Activated gamma-delta T cell (primary cell): Measurements from ENCODE around the gene LGR6.
"Not testable (repeated sequence)": the region's sequence is repeated elsewhere in the genome, so short reads cannot be mapped to it uniquely, and the experiment has no call there.

ENCODE experiments used
- DNase-seq: peaks from one replicate; lab custom pipeline; 2025; lab: John Stamatoyannopoulos, UW

LGR6 gene

DNA sequence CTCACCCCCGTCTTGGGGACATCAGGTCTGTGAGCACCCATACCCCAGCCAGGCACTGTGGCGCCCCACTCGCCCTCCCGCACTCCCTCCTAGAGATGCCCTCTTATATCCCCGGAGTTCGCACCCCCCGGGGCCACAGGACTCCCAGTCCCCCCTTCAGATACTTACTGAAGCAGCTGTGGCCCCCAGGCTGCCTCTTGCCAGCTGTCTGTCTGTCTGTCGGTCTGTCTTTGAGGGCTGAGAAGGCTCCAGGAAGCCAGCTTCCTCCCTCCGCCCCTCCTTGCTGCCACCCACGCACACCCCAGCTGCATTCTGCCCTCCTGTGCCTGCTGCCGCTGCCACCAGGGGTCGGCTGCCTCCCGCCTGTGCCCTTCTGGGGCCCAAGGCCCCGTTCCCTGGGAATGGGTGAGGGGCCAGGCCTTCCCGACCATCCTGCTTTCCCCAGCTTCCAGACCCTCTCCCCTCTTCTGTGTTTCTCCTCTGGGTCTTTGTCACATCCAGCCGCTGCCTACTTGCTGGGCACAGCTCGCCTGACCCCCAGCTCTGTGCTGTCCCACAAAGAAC lies 33.1 kb upstream of the LGR6 start, which contains the start of gene PTPN7:
Gene PTPN7 (minus strand): TSS at position 226 of the 564 bp plus-strand sequence. CDS start 1,200 bp downstream, outside the sequence.
- peak; percentile 50 for DNase-seq

DNA sequence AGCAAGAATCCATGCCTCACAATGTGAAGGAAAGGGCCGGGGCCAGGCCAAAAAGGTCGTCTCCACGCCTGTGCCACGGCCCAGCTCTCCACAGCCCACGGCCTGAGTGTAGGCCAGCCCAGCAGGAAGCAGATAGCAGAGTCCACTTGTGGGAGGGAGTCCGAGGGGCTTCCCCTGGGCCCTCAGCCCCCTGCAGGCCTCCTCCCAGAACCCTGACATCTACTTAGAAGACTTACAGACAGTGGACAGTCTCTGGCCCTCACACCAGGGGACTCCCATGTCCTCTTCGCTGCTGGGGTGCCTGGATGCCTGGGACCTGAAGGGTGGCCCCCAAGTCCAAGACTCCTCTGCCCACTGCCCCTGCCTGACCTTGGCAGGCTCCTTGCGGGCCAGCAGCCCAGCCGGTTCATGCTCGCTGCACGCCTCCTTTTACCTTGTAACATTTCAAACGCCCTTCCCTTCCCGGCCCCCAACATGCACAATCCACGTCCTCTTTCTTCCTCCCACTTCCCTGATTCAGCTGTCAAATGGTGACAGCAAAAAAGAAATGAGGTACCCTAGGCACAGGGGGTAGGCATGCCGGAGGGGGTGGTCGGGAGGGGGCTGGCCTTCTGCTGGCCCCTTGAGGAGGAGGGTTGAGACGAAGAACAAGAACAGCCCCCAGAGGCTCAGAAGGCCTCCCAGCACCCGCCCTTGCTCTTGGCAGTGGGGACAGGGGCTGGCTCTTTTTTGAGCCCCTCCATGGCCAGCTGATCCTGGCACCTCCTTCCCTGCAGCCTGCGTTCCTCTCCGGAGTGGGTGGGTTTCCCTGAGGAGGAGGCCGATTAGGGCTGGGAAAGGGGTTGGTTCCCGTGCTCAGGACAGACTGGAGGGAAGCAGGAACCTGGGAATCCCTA lies 32.2 kb upstream of the LGR6 start:
- no peak for DNase-seq

DNA sequence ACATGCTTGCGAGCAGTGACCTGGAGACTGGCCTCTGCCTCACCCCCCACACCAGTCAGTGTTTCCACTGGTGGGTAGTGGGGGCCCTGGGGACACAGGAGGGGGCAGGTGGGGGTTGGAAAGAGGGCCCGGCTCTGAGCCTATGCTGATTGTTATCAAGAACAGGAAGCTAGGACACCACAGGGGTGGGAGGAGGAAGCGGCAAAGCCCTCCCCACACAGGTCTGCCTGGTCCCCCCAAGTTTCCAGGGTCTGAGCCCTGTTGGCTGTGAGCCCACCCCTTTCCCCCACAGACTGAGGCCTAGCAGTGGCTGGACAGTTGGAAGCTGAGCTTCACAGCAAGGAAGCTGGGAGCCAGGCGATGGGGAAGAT lies 31.6 kb upstream of the LGR6 start:
- DNase-seq = peak; percentile 24

DNA sequence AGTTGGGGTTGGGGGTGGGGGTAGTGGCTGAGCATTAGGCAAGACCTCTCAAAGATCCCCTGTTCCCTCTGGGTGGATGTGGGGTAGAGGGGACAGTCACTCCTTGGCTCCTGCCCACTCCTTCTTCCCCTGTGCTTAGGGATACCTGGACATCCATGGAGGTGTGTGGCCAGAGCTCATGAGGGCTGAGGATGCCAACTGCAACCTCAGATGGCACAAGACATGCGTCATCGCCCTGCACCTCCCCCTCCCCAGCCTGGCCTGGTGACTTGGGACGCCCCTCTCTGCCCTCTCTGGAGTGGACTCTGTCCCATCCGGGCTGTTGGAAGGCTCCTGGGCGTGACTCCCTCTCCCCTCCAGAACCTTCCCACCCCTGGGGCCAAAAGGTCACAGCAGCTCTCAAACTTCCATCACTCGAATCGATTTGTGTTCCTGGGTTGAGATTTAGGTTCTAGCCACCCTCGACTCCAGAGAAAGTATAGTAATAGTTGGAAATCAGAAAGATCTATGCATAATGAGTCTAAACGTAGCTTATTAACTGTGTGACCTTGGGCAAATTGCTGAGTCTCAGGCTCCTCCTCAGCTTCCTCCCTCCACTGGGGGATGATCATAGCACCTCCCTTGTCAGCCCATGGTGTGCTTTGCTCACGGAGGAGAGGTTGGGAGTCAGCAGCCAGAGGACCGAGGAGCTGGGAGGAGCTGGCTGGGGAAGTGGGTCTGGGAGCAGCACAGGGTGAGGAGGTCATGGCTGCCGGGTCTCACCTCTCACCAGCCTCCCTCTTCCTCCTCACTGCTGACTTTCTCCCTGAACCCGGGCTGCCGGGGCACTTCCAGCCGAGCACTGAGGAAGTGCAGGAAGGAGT lies 30.9 kb upstream of the LGR6 start:
- no peak for DNase-seq

DNA sequence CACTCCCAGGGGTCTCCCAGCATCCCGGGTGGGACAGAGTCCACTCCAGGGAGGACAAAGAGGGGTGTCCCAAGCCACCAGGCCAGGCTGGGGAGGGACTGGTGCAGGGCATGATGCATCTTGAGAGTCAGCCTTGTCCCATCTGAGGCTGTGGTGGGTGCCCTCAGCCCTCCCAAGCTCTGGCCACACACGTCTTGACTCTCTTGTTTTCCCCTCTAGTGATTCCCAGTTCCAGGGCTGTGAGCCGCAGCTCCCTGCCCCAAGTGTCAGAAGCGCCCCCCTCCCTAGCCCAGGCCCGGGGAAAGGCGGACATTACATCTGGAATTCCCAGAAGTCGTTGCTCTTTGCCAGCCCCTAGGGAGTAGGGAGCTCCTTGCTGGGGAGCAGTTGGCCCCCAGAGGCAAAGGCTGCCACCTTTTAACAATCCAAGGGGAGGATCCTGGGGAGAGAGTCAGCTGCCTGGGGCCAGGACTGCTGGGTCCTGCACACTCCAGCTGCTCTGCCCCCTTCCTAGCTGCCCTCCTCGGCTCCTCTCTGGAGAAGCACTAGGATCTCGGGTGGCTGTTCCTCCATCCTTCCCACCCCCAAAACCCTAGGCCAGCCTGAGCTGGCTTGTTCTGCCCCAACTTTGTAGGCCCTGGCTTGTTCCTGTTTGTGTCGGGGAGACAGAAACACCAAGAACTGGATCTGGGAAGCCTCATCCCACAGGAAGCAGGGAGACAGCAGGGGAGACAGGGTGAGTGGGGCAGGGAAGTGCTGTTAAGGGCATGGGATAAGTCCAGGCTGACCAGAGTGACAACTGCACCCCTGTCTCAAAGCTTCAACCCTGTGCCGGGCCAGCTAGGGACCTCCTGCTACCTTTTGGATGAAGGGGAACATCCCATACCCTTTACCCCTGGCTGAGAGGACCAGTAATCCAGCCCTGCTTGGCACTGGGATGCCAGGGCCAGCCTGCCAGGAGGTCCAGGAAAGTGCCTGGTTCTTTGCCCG lies 30.0 kb upstream of the LGR6 start:
- DNase-seq = no peak

DNA sequence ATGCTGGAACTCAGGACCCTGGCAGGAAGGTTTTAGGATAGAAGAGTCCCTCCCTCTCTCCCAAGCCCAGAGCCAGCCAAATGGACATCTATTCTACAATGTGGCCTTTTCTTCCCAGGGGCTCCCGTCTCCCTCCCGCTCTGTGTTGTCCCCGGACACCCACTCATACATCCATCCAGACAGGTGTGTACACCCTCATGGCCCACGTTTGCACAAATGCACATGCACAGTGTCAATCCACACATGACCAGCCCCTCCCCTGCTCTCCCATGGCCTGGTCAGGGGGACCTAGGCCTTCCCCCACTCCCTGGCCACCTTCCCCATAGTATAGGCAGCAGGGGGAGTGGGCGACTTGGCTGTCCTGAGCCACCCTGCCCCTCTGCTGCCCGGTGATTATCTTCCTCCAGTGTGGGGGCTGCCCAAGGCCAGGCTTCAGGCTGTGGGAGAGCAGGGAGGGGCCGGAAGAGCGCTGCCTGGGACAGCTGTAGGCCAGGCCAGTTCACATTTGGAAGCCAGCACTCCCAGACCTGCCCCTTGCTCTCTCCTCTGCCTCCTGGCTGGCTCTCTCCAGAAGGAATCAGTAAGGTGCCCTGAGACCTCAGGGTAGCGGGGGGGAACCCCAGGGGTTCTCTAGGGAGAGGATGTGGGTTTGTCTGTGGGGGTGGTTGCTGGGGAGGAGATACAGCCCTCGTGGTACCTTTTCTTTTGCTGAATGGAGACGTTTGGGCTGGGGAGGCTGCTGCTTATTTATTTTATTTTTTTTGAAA lies 29.1 kb upstream of the LGR6 start:
- DNase-seq = no peak

DNA sequence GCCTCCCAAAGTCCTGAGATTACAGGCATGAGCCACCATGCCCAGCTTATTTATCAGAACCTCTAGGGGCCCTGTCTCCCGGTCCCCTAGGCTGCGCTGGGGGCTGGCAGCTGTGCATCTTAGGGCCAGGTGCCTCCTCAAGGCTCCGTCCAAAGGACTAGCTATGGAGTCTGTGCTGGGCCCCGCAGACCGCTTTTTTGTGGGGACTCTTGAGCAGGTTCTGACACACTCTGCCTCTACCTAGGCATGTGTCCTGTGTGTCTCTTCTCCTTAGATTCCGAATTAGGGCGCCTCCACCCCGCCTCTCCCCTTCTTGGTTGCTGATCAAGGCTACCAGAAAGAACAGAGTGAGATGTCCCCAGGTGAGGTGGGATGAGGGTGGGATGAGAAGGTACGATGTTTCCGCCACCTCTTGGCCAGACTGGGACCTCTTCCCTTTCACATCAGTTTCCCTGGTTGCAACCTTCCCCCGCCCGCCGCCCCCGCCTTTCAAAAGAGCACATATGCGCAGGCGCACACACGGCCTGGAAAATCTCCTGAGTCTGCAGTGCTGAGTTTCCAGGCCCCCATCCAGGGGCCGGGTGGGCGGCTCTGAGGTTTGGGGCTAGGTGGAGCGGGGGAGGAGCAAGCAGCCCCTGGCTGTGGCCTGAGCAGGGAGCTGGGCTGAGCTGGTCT lies 28.2 kb upstream of the LGR6 start:
- DNase-seq = no peak

DNA sequence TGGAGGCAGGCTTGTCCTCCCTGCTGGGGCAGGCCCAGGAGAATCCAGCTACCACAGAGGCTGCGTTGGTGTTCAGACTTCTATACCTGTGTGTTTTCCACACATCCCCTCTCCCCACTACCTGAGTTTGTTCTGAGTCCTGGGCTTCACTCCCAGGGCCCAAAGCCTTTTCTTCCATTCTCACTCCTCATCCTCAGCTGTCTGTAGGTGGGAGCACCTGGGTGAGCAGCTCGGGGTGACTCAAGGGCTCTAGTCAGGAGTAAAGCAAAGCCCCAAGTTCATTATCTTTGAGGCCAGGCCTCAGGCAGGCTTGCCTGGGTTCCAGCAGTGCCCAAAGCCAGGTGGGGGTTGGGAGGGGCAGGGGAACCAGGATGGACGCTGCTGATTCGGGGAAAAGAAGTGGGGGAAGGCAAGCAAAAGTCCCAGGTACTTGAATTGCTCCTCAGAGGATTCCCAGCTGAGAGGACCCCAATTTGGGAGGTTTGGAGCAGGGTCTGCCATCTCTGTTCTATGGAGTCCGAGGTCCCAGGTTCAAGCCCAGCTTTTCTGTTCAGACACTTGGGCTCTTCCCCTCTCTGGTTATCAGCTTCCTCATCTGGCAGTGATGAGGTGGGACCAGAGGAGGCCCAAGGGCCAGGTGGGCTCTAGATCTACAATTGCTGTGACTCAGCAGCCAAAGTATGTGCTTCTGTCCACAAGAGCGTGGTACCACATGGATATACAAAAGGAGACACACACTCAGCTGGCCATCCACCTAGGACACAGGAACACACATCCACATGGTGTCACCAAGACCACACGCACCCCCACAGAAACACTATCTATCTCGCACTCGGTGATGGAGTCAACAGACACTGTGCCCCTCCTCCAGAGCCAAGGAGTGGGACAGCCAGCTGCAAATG lies 27.4 kb upstream of the LGR6 start:
- no peak for DNase-seq

DNA sequence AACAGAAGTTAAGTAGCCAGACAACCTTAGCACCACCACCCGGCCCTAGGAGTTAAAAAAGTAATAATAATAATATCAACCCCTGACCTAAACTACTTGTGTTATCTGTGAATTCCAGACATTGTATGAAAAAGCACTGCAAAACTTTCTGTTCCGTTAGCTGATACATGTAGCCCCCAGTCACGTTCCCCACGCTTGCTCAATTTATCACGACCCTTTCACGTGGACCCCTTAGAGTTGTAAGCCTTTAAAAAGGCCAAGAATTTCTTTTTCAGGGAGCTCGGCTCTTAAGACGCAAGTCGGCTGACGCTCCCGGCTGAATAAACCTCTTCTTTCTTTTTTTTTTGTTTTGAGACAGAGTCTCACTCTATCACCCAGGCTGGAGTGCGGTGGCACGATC lies 26.5 kb upstream of the LGR6 start:
- DNase-seq = not testable (repeated sequence)

DNA sequence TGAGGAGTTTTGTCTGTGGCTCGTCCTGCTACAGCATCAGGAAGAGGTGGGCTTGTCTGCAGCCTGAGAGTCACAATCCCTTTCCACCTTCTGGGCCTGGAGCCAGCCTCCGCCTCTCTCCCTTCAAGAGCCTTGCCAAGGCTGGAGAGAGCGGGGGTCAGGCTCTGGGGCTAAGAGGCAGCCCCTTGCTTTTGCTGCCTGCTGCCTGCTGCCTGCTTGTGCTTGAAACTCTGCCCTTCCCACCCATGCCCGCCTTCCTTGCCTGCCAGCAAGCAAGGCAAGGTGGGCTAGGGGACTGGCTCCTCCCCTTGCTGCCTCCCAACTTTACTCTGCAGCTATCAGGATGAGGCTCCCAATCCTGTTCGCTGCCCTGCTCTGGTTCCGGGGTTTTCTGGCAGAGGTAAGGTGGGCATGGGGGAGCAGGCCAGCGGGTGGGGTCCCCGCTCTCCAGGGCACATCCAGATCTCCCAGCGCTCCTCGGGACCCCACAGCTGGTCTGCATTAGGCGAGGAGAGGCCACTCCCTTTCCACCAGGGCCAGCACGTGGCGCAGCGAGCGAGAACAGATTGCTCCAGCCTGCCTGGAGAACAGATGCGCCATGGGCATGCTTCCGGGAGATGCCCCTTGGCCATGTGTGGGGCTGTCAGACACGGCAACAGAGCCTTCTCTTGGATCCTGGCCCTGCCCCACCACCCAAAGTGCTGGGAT lies 25.7 kb upstream of the LGR6 start:
- no peak for DNase-seq

DNA sequence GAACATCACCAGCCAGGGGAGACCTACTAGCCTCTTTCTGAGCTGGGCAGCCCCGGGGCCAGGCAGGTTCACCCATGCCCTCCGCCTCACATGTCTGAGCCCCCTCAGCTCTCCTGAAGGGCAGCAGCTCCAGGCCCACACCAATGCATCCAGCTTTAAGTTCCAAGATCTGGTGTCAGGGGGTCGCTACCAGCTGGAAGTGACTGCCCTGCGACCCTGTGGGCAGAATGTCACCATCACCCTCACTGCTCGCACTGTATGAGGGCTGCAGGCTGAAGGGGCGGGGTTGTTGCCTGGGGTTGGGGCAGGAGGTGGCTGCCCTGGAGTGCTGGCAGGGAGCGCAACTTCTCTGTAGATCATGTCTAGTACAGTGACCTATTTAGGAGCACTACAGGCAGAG lies 24.7 kb upstream of the LGR6 start:
- no peak for DNase-seq

DNA sequence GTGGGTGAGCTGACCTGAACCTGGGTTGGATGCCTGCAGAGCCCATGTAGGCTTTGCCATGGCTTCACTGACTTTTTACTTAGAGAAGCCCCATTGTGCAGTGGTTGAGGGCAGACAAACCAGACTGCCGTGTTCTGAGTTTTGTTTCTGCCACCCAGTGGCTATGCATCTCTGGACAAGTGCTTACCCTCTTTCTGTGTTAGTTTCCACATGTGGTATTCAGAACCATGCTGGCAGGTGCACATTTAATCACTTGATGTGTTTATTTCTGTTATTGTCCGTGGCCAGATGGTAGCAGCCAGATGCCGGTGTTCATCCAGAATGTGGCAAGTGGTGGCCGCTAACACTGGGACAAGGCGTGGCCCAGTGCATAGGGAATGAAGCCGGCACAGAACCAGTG lies 22.9 kb upstream of the LGR6 start:
- DNase-seq = no peak

DNA sequence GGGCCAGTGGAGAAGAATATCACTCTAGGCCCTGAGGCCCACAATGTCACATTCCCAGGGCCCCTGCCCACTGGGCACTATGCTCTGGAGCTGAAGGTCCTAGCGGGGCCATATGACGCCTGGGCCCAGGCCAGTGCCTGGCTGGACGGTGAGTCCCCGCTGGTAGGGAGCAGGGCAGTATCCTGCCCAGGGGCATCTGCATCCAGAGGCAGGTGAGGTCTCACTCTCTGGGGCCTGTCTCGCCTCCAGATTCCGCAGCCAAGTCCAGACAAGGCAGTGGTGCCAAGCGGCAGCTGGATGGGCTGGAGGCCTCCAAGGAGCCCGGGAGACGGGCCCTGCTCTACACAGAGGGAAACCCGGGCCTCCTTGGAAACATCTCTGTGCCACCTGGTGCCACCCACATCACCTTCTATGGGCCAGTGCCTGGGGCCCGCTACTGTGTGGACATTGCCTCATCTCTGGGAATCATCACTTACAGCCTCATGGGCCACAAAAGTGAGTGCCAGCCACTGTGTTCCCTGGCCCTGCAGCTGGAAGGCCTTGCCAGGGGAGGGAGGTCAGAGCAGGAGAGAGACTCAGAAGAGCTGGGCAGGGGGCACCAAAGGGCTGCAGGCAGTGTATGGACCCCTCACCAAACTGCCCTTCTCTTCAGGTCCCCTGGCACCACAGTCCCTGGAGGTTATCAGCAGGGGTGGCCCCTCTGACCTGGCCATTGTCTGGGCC lies 22.1 kb upstream of the LGR6 start:
- DNase-seq = no peak

DNA sequence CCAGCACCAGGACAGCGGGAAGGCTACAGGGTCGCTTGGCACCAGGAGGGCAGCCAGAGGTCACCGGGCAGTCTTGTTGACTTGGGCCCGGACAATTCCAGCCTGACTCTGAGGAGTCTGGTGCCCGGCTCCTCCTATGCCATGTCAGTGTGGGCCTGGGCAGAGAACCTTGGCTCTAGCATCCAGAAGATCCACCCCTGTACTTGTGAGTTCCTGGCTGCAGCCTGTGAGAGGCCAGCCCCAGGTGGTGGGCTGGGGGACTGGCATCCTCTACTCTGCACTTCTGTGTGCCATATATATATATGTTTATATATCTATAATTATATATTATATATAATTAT lies 21.6 kb upstream of the LGR6 start:
- no peak for DNase-seq

DNA sequence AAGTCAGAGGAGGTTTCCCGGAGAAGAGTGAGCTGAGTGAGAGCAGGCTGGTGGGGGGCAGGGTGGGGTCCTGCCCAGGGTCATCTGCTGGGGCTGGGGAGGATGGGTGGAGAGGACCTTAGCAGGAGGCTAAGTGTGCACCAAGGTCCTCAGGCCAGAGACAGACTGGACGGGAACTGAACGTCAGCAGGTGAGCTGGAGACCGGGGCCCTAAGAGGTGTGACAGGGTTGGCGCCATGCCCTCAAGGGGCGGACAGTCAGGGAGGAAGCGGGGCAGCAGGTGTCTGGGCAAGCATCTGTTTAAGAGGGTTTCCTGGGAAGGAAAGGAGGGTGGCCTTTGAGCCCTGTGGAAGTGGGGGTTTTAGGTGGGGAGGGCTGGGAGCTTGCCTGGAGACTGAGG lies 19.6 kb upstream of the LGR6 start:
- no peak for DNase-seq

DNA sequence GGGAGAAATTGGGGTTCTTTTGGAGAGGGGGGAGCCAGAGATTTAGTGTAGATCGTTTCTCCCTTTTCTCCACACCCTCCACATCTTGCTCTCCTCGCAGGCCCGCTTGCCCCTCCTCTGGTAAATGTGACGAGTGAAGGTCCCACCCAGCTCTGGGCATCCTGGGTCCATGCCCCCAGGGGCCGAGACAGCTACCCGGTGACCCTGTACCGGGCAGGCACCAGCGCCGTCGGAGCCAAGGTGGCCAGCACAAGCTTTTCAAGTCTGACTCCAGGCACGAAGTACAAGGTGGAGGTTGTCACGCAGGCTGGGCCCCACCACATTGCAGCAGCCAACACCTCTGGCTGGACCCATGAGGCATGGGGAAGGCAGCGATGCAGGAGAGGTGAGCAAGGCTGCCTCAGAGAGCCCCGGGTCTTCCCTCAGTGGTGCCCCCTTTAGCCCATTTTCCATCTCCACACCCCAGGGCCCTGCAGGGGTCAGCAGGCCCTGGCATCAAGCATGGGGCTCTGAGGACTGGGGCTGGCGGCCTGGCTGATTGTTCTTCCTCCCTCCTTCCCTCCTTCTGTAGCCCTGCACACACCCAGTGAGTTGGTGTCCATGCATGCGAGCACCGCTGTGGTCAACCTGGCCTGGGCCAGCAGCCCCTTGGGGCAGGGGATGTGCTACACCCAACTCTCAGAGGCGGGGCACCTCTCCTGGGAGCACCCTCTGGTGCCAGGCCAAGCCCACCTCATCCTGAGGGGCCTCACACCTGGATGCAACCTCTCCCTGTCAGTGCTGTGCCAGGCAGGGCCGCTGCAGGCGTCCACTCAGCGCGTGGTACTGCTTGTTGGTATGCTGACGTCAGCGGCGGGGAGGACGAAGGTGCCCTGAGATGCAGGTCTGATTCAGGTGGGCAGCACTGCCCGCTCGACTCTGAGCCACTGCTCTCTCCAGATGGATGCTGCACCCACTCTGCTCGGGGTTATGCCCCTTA lies 16.4 kb upstream of the LGR6 start:
- no peak for DNase-seq
